ENCODE results near the gene RAB23.

- TF ChIP-seq CTCF (IDR thresholded peaks at IDR 0.05) (no peak), POLR2A (IDR thresholded peaks at IDR 0.05) (no peak)
Observed at GRCh38 chr6:57220083-57220703, 1.9 kb downstream of the RAB23 start.
